Adrenal gland (tissue), 5 donors: Measurements from ENCODE around the gene HEPHL1.
"Not testable (repeated sequence)": the region's sequence is repeated elsewhere in the genome, so short reads cannot be mapped to it uniquely, and the experiment has no call there.

ENCODE experiments used
- CTCF ChIP-seq, 6 experiments: fragments of 450-650 bp in 4 of 6; fragments of 200-600 bp in 2 of 6; sonication (generic) in 1 of 6; IDR thresholded peaks; 1 replicate in 5 of 6; 2 replicates in 1 of 6; pipeline versions ENCODE4 v1.5.1 to v1.8.0; 2016 to 2021; ENCODE audit warnings: antibody characterized with exemption in 6 of 6, mild to moderate bottlenecking in 2 of 6, moderate library complexity in 1 of 6
- POLR2A ChIP-seq, 2 donors: fragments of 450-650 bp; IDR thresholded peaks; one replicate each; pipeline ENCODE4 v1.6.1; 2017; ENCODE audit warnings: antibody characterized with exemption in 2 of 2, mild to moderate bottlenecking in 2 of 2, moderate library complexity in 1 of 2
- donor health status: DM: no; HTN: no; CAD: no.

DNA sequence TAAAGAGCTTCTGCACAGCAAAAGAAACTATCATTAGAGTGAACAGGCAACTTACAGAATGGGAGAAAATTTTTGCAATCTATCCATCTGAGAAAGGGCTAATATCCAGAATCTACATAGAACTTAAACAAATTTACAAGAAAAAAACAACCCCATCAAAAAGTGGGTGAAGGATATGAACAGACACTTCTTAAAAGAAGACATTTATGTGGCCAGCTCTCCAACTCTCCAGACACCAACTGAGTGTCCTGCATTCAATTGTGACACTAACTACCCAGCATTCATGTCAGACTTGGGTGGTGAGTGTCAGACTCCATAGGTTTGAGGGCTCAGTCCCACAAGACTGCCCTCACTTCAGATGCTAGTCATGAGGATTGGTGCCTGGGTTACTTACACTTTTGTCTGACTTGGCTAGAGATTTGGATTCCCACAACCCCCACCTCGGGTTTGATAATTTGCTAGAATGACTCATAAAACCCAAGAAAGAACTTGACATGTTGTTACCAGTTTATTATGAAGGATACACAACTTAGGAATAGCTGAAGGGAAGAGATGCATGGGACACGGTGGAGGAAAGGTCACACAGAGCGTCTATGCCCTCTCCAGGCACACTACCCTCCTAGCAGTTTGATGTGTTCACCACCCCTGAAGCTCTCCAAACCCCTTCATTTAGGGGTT lies 44.4 kb upstream of the HEPHL1 start:
- TF ChIP-seq CTCF, POLR2A (IDR thresholded peaks at IDR 0.05): not testable (repeated sequence)
